Panc1 (cell line): Measurements from ENCODE around the gene PTGIS. TPM values are rescaled to one million over a fixed set of nuclear protein-coding genes. Genes with fewer than 3 reads are reported as not detected.

Experiments used
- ATAC-seq: fragments of 200-7000 bp; cut with Tn5 transposase; 2 replicates; pipeline ENCODE4 v1.9.1; 2020; ENCODE audit warnings: mild to moderate bottlenecking, moderate library complexity
- BruUV-seq: library from RNA; stranded (reverse); fragments of 400-500 nt; replicated peaks from 2 replicates; lab custom pipeline; 2021; lab: Mats Ljungman, UMichigan
- CTCF ChIA-PET: fragments of 300-600 bp; sonication (Branson Sonifier 250); formaldehyde crosslinking; loops from one replicate; lab custom pipeline; 2022; ENCODE audit warnings: antibody characterized with exemption; lab: Charles Lee
- POLR2A ChIA-PET: fragments of 300-600 bp; sonication (Branson Sonifier 250); formaldehyde crosslinking; loops from one replicate; lab custom pipeline; 2022; ENCODE audit warnings: antibody characterized with exemption; lab: Charles Lee
- DNase-seq: peaks from one replicate; pipeline ENCODE4 v3.0.0-alpha.2; 2010; ENCODE audit warnings: low read depth, low spot score
- H3K27ac ChIP-seq: 2 replicates; pipeline ENCODE4 v1.5.1; 2011; ENCODE audit warnings: mild to moderate bottlenecking, low read length, inconsistent platforms
- H3K27me3 ChIP-seq: fragments of 200-500 bp; sonication (Bioruptor generic); 2 replicates; pipeline ENCODE4 v1.6.0; 2014; ENCODE audit warnings: low read length, inconsistent platforms; ENCODE audit not compliant: control insufficient read depth, insufficient read depth
- H3K36me3 ChIP-seq: fragments of 200-500 bp; sonication (Bioruptor generic); 2 replicates; pipeline ENCODE4 v1.5.1; 2014; ENCODE audit warnings: inconsistent platforms, mild to moderate bottlenecking, low read length, moderate library complexity; ENCODE audit not compliant: control insufficient read depth, insufficient read depth
- H3K4me1 ChIP-seq: 2 replicates; pipeline ENCODE4 v1.5.1; 2011; ENCODE audit warnings: inconsistent platforms, mild to moderate bottlenecking, low read length, moderate library complexity; ENCODE audit not compliant: control insufficient read depth, insufficient read depth
- H3K4me3 ChIP-seq, 2 experiments: 2 replicates each; pipeline ENCODE4 v1.5.1; 2011 to 2012; ENCODE audit warnings: low read depth in 2 of 2, low read length in 2 of 2, mild to moderate bottlenecking in 2 of 2, inconsistent platforms in 1 of 2, moderate library complexity in 1 of 2
- H3K9me3 ChIP-seq: fragments of 200-500 bp; sonication (Bioruptor generic); 2 replicates; pipeline ENCODE4 v1.5.1; 2014; ENCODE audit warnings: low read depth, mild to moderate bottlenecking, inconsistent platforms, low read length, moderate library complexity; ENCODE audit not compliant: control insufficient read depth, insufficient read depth
- POLR2AphosphoS5 ChIP-seq: IDR thresholded peaks from 2 replicates; pipeline ENCODE4 v1.6.1; 2012; ENCODE audit warnings: mild to moderate bottlenecking, low read depth, low read length, moderate library complexity
- SIN3A ChIP-seq: IDR thresholded peaks from 2 replicates; pipeline ENCODE4 v1.6.1; 2012; ENCODE audit warnings: low read depth, mild to moderate bottlenecking, low read length, moderate library complexity, borderline replicate concordance; ENCODE audit not compliant: insufficient read depth
- TCF7L2 ChIP-seq: IDR thresholded peaks from 2 replicates; pipeline ENCODE4 v1.6.1; 2011; ENCODE audit warnings: mild to moderate bottlenecking, low read depth, low read length, inconsistent platforms
- in situ Hi-C: cut with HindIII; loops from 2 replicates; pipeline ENCODE4 v1.10.0; 2016; ENCODE audit warnings: low sequenced_read_pairs, low pct_unique_long_range_greater_than_20kb
- intact Hi-C: fragments of 100-400 bp; cut with micrococcal nuclease; formaldehyde crosslinking; loops from one replicate; pipeline ENCODE4 v1.10.0; 2022; ENCODE audit not compliant: unreplicated experiment
- total RNA-seq: library from RNA; stranded (reverse); gene quantifications from one replicate; pipeline ENCODE4 v1.2.1, GENCODE V29; 2021; ENCODE audit not compliant: unreplicated experiment
- TF ChIP-seq, protein P1 (sequence below), 2 experiments: IDR thresholded peaks; 2 replicates each; pipeline ENCODE4 v1.6.1; 2011 to 2012; ENCODE audit warnings: low read depth in 2 of 2, control low read depth in 1 of 2, low read length in 1 of 2, mild to moderate bottlenecking in 1 of 2, moderate library complexity in 1 of 2; ENCODE audit not compliant: insufficient read depth in 1 of 2
- TF ChIP-seq, protein P2 (sequence below): fragments of 450-650 bp; IDR thresholded peaks from 2 replicates; pipeline ENCODE4 v1.5.1; 2017; ENCODE audit warnings: mild to moderate bottlenecking

PTGIS gene
- total RNA-seq, 1 experiment from 2014 or later: 4.4 TPM

DNA sequence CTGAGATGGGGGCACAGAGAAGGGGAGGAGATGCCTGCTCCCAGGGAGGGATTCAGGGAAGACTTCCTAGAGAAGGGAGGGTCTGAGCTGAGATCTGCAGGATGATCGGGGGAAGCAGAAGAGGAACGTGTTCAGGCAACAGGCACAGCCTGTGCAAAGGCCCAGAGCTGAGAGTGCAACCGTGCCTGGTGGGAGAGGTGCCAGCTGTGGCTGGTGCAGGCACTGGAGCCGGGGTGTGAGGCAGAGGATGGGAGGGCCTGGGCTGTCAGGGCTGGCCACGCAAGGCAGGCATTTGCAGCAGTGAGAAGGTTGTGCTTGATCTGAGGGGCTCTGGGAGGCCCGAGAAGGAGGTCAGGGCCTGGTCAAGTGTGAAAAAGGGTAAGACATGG is 27.7 kb downstream of the PTGIS start:
- BruUV-seq: no TSS peak
- Histone ChIP-seq H3K36me3 (no peaks in the 10 kb centered on the region), H3K27ac (no peak overlapping the region), H3K9me3 (no peaks in the 10 kb centered on the region), H3K4me3 (no peak overlapping the region), H3K4me1 (peaks cover 7% of the 10 kb centered on the region), H3K27me3 (no peaks in the 10 kb centered on the region)
- ChIA-PET POLR2A (no interaction called here), CTCF (interaction anchor here (0.6 to 1.4 kb wide), 5 partner anchors 63 to 246 kb away, joined by 3 to 6 read pairs (median 4); no protein-coding TSS in a partner anchor)
- no peak for ATAC-seq
- in situ Hi-C loops (no loop called here), intact Hi-C loops (no loop called here)
- DNase-seq: no peak
- TF ChIP-seq TCF7L2 (no peak), POLR2AphosphoS5 (no peak), SIN3A (no peak)
- TF ChIP-seq, protein P1, sequence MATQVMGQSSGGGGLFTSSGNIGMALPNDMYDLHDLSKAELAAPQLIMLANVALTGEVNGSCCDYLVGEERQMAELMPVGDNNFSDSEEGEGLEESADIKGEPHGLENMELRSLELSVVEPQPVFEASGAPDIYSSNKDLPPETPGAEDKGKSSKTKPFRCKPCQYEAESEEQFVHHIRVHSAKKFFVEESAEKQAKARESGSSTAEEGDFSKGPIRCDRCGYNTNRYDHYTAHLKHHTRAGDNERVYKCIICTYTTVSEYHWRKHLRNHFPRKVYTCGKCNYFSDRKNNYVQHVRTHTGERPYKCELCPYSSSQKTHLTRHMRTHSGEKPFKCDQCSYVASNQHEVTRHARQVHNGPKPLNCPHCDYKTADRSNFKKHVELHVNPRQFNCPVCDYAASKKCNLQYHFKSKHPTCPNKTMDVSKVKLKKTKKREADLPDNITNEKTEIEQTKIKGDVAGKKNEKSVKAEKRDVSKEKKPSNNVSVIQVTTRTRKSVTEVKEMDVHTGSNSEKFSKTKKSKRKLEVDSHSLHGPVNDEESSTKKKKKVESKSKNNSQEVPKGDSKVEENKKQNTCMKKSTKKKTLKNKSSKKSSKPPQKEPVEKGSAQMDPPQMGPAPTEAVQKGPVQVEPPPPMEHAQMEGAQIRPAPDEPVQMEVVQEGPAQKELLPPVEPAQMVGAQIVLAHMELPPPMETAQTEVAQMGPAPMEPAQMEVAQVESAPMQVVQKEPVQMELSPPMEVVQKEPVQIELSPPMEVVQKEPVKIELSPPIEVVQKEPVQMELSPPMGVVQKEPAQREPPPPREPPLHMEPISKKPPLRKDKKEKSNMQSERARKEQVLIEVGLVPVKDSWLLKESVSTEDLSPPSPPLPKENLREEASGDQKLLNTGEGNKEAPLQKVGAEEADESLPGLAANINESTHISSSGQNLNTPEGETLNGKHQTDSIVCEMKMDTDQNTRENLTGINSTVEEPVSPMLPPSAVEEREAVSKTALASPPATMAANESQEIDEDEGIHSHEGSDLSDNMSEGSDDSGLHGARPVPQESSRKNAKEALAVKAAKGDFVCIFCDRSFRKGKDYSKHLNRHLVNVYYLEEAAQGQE (IDR thresholded peaks at IDR 0.05; ENCODE audit: insufficient read depth in 1 of 2, low read depth in 2 of 2, low read length in 1 of 2): no peak
- TF ChIP-seq, protein P2, sequence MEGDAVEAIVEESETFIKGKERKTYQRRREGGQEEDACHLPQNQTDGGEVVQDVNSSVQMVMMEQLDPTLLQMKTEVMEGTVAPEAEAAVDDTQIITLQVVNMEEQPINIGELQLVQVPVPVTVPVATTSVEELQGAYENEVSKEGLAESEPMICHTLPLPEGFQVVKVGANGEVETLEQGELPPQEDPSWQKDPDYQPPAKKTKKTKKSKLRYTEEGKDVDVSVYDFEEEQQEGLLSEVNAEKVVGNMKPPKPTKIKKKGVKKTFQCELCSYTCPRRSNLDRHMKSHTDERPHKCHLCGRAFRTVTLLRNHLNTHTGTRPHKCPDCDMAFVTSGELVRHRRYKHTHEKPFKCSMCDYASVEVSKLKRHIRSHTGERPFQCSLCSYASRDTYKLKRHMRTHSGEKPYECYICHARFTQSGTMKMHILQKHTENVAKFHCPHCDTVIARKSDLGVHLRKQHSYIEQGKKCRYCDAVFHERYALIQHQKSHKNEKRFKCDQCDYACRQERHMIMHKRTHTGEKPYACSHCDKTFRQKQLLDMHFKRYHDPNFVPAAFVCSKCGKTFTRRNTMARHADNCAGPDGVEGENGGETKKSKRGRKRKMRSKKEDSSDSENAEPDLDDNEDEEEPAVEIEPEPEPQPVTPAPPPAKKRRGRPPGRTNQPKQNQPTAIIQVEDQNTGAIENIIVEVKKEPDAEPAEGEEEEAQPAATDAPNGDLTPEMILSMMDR: no peak

DNA sequence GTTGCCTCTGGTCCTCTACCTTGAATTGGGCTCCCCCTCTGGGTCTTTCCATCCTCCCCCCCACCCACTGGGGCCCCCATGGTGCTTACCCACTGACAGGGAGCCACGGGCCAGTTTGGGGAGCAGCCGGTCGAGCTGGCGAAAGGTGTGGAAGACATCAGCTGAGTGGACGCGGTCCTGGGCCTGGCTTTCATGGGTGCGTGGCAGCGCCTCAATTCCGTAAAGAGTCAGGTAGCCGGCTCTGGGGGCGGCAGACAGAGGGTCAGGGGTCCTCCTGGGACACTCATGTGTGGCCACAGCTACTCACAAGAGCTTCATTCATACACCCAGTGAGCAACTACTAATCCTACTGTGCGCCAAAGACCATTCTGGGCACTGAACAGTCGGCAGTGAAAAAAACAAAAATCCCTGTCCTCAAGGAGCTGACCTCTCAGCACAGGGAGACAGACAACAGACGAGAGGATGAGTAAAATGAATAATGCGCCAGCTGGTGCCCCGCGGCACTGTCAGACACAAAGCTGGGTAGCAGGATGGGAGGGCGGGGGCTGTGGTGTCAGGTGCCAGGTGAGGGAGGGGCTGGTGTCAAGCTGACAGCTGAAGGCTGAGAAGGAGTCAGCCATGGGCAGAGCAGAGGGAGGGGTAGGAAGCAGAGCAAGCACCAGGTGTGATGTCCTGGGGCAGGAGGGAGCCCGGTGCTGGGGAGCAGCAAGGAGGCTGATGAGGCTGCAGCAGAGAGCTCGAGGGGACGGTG is 28.3 kb downstream of the PTGIS start:
- Histone ChIP-seq H3K36me3 (no peaks in the 10 kb centered on the region), H3K4me1 (peaks cover 10% of the 10 kb centered on the region), H3K4me3 (no peak overlapping the region), H3K27me3 (no peaks in the 10 kb centered on the region), H3K9me3 (no peaks in the 10 kb centered on the region), H3K27ac (no peak overlapping the region)
- ChIA-PET CTCF (interaction anchor here (0.6 to 1.4 kb wide), 5 partner anchors 64 to 246 kb away, joined by 3 to 6 read pairs (median 4); no protein-coding TSS in a partner anchor), POLR2A (no interaction called here)
- DNase-seq (no peak), ATAC-seq (no peak)
- intact Hi-C loops: no loop called here
- TF ChIP-seq, protein P1 (IDR thresholded peaks at IDR 0.05; ENCODE audit: insufficient read depth in 1 of 2, low read depth in 2 of 2, low read length in 1 of 2): no peak
- TF ChIP-seq, protein P2: no peak
- TF ChIP-seq POLR2AphosphoS5 (no peak), TCF7L2 (no peak), SIN3A (no peak)
- in situ Hi-C loops: no loop called here
- no TSS peak for BruUV-seq
